Measurements from ENCODE around the gene U2AF1L4.

U2AF1L4 gene

DNA sequence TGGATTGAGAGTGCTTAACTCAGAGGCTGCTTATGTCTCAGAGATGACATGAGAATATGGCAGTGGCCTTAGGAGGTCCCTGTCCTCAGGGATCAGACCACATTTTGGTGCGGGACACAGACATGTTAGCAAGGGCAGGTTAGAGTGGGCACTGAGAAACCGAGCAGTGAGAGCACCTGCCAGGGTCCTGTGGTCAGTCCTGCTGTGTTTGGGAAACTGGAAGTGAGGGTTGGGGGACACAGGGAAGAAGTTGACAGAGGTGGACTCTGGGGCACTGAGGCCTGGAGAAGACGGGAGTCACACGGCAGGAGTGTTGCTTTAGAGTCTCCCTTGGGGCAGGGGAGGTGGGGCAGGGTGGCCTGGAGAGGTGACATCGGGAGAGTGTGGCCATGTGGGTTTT lies 10.3 kb downstream of the U2AF1L4 start:
- H3K27ac ChIP-seq (ENCODE audit: extremely low read depth, low read depth, low read length) = 0 out of 2 replicates have a peak overlapping the region, but pooled peaks have one; percentile 5
- TF ChIP-seq ZNF623 (tag by site-specific recombination; IDR thresholded peaks at IDR 0.05) (peak; percentile 82), ZBTB20 (tag by site-specific recombination; IDR thresholded peaks at IDR 0.05) (no peak), ZNF777 (tag by site-specific recombination; IDR thresholded peaks at IDR 0.05; ENCODE audit: borderline replicate concordance) (no peak), GLI2 (tag by site-specific recombination; IDR thresholded peaks at IDR 0.05; ENCODE audit: borderline replicate concordance, low read depth) (no peak)
- POLR2A ChIA-PET = interaction anchor here (3.2 to 7.7 kb wide), 3 partner anchors 9 to 13 kb away, joined by 12 to 204 read pairs (median 28); partner anchors contain the start of genes LIN37, PSENEN and U2AF1L4
- peaks cover 89 to 93% of the 10 kb centered on the region in 2 experiments for H3K36me3 ChIP-seq (ENCODE audit: control insufficient read depth in 2 of 2, insufficient read depth in 1 of 2, low read length in 2 of 2)
- H3K9me3 ChIP-seq (ENCODE audit: control insufficient read depth, insufficient read depth, low read depth, low read length) = no peaks in the 10 kb centered on the region
- H3K4me3 ChIP-seq (ENCODE audit: low read depth, low read length) = no peak overlapping the region
- CTCF ChIA-PET = interaction anchor here (0.6 kb wide), 1 partner anchor 38 kb away, joined by 3 read pairs; no protein-coding TSS in a partner anchor
- peaks cover 1% of the 10 kb centered on the region for H3K4me1 ChIP-seq (ENCODE audit: control insufficient read depth, insufficient read depth, low read length)

DNA sequence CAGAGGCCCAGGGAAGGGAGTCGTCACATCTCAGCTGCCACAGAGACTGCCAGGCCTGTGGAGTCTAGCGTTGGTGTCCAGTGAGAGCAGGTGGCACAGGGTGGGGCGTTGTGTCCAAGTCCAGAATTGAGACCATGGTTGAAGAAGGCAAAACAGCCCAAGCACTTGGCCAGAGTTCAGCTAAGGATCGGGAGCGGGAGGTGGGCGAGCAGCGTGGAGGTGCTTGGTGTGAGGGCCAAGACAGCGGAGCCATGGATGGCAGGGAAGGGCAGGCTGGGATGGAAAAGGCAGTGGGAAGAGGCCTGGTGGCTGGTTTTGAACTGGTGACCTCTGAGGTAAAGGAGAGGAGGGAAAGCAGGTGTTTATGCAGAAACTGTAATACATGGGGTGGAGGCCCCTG lies 10.9 kb downstream of the U2AF1L4 start:
- ChIA-PET CTCF (interaction anchor here (0.5 to 0.6 kb wide), 2 partner anchors 39 to 40 kb away, joined by 3 to 6 read pairs; no protein-coding TSS in a partner anchor), POLR2A (interaction anchor here (3.2 to 7.7 kb wide), 3 partner anchors 8 to 14 kb away, joined by 12 to 204 read pairs (median 28); partner anchors contain the start of genes LIN37, PSENEN and U2AF1L4)
- TF ChIP-seq, protein P1, sequence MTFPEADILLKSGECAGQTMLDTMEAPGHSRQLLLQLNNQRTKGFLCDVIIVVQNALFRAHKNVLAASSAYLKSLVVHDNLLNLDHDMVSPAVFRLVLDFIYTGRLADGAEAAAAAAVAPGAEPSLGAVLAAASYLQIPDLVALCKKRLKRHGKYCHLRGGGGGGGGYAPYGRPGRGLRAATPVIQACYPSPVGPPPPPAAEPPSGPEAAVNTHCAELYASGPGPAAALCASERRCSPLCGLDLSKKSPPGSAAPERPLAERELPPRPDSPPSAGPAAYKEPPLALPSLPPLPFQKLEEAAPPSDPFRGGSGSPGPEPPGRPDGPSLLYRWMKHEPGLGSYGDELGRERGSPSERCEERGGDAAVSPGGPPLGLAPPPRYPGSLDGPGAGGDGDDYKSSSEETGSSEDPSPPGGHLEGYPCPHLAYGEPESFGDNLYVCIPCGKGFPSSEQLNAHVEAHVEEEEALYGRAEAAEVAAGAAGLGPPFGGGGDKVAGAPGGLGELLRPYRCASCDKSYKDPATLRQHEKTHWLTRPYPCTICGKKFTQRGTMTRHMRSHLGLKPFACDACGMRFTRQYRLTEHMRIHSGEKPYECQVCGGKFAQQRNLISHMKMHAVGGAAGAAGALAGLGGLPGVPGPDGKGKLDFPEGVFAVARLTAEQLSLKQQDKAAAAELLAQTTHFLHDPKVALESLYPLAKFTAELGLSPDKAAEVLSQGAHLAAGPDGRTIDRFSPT (tag by site-specific recombination; IDR thresholded peaks at IDR 0.05) = 0 out of 2 replicates have a peak, but pooled peaks have one; percentile 38
- TF ChIP-seq, protein P2, sequence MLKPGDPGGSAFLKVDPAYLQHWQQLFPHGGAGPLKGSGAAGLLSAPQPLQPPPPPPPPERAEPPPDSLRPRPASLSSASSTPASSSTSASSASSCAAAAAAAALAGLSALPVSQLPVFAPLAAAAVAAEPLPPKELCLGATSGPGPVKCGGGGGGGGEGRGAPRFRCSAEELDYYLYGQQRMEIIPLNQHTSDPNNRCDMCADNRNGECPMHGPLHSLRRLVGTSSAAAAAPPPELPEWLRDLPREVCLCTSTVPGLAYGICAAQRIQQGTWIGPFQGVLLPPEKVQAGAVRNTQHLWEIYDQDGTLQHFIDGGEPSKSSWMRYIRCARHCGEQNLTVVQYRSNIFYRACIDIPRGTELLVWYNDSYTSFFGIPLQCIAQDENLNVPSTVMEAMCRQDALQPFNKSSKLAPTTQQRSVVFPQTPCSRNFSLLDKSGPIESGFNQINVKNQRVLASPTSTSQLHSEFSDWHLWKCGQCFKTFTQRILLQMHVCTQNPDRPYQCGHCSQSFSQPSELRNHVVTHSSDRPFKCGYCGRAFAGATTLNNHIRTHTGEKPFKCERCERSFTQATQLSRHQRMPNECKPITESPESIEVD (tag by site-specific recombination; IDR thresholded peaks at IDR 0.05) = no peak
- TF ChIP-seq SALL2 (tag by site-specific recombination; IDR thresholded peaks at IDR 0.05; ENCODE audit: borderline replicate concordance) = no peak
- TF ChIP-seq, protein P3, sequence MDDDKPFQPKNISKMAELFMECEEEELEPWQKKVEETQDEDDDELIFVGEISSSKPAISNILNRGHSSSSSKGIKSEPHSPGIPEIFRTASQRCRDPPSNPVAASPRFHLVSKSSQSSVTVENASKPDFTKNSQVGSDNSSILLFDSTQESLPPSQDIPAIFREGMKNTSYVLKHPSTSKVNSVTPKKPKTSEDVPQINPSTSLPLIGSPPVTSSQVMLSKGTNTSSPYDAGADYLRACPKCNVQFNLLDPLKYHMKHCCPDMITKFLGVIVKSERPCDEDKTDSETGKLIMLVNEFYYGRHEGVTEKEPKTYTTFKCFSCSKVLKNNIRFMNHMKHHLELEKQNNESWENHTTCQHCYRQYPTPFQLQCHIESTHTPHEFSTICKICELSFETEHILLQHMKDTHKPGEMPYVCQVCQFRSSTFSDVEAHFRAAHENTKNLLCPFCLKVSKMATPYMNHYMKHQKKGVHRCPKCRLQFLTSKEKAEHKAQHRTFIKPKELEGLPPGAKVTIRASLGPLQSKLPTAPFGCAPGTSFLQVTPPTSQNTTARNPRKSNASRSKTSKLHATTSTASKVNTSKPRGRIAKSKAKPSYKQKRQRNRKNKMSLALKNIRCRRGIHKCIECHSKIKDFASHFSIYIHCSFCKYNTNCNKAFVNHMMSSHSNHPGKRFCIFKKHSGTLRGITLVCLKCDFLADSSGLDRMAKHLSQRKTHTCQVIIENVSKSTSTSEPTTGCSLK (tag by site-specific recombination; IDR thresholded peaks at IDR 0.05) = no peak
- 0 out of 2 replicates have a peak, but pooled peaks have one; percentile 50 for TF ChIP-seq BCL11A (tag by site-specific recombination; IDR thresholded peaks at IDR 0.05; ENCODE audit: low read depth)
- TF ChIP-seq ZBTB48 (tag by site-specific recombination; IDR thresholded peaks at IDR 0.05) = peak; percentile 34; the same call in 1 of the 2 replicates
- TF ChIP-seq ZNF48 (tag by site-specific recombination; IDR thresholded peaks at IDR 0.05) = no peak
- Histone ChIP-seq H3K9me3 (ENCODE audit: control insufficient read depth, insufficient read depth, low read depth, low read length) (no peaks in the 10 kb centered on the region), H3K4me1 (ENCODE audit: control insufficient read depth, insufficient read depth, low read length) (no peaks in the 10 kb centered on the region), H3K36me3 (ENCODE audit: control insufficient read depth in 2 of 2, insufficient read depth in 1 of 2, low read length in 2 of 2) (peaks cover 95% of the 10 kb centered on the region in 2 experiments), H3K27ac (ENCODE audit: extremely low read depth, low read depth, low read length) (peak overlapping the region; percentile 5; the same call in 1 of the 2 replicates), H3K4me3 (ENCODE audit: low read depth, low read length) (no peak overlapping the region)

DNA sequence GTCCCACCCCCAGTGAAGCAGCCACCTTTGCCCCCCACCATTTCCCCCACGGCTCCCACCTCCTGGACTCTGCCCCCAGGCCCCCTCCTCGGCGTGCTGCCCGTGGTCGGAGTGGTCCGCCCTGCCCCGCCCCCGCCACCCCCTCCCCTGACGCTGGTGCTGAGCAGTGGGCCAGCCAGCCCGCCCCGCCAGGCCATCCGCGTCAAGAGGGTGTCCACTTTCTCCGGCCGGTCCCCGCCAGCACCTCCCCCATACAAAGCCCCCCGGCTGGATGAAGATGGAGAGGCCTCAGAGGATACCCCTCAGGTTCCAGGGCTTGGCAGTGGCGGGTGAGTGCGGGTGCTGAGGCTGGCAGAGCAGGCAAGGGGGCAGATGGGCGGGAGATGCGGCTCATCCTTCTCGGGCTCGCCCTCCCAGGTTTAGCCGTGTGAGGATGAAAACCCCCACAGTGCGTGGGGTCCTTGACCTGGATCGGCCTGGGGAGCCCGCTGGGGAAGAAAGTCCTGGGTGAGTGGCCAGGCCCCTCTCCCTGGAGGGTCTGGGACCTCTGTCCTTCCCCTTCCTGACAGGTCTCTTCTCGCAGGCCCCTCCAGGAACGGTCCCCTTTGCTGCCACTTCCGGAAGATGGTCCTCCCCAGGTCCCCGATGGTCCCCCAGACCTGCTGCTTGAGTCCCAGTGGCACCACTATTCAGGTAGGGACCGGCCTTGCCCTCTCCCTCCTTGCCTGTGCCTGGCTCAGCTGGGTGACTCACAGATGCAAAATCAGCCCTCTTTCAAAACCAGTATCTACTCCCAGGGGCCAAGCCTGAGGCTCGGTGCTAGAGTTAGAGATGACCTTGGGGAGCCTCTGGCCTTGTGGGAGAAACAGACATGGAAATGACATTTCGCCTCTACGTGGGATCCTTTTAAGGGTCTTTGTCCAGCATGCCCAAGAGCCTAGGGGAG lies 11.8 kb downstream of the U2AF1L4 start:
- no peak overlapping the region for H3K4me3 ChIP-seq (ENCODE audit: low read depth, low read length)
- no peaks in the 10 kb centered on the region for H3K9me3 ChIP-seq (ENCODE audit: control insufficient read depth, insufficient read depth, low read depth, low read length)
- H3K27ac ChIP-seq (ENCODE audit: extremely low read depth, low read depth, low read length) = 0 out of 2 replicates have a peak overlapping the region, but pooled peaks have one; percentile 5
- CTCF ChIA-PET = interaction anchor here (0.5 kb wide), 1 partner anchor 39 kb away, joined by 6 read pairs; no protein-coding TSS in a partner anchor
- no peaks in the 10 kb centered on the region for H3K4me1 ChIP-seq (ENCODE audit: control insufficient read depth, insufficient read depth, low read length)
- POLR2A ChIA-PET = interaction anchor here (1.5 to 7.7 kb wide), 4 partner anchors 7 to 15 kb away, joined by 7 to 204 read pairs (median 12); partner anchors contain the start of genes LIN37, PSENEN and U2AF1L4
- H3K36me3 ChIP-seq (ENCODE audit: control insufficient read depth in 2 of 2, insufficient read depth in 1 of 2, low read length in 2 of 2) = peaks cover 95% of the 10 kb centered on the region in 2 experiments
- TF ChIP-seq ZNF792 (tag by site-specific recombination; IDR thresholded peaks at IDR 0.05) (no peak), ZNF140 (tag by site-specific recombination; IDR thresholded peaks at IDR 0.05) (no peak), ZNF18 (tag by site-specific recombination; IDR thresholded peaks at IDR 0.05) (no peak), ZNF274 (IDR thresholded peaks at IDR 0.05; ENCODE audit: low read length) (no peak), ZNF274 (tag by site-specific recombination; IDR thresholded peaks at IDR 0.05; ENCODE audit: borderline replicate concordance) (no peak), ZNF423 (tag by site-specific recombination; IDR thresholded peaks at IDR 0.05) (no peak), ZNF202 (tag by site-specific recombination; IDR thresholded peaks at IDR 0.05; ENCODE audit: borderline replicate concordance) (no peak), ZNF146 (tag by site-specific recombination; IDR thresholded peaks at IDR 0.05) (no peak)
- TF ChIP-seq, protein P4, sequence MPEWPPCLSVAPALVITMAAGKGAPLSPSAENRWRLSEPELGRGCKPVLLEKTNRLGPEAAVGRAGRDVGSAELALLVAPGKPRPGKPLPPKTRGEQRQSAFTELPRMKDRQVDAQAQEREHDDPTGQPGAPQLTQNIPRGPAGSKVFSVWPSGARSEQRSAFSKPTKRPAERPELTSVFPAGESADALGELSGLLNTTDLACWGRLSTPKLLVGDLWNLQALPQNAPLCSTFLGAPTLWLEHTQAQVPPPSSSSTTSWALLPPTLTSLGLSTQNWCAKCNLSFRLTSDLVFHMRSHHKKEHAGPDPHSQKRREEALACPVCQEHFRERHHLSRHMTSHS (tag by site-specific recombination; IDR thresholded peaks at IDR 0.05) = no peak

Data from HEK293 (cell line).